ENCODE data around the gene SFI1.

Gene SFI1

GRCh38 chr22:31618057-31618456 is 121.7 kb downstream of the SFI1 start:
- no peak overlapping the region for H3K4me3 ChIP-seq (replicated peaks; ENCODE audit: low read depth, low read length)
- no peak for TF ChIP-seq CTCF (IDR thresholded peaks at IDR 0.05; ENCODE audit: low read length, missing control alignments)
- DNase-seq (ENCODE audit: low read depth): no peak

GRCh38 chr22:31618471-31619176 is 122.3 kb downstream of the SFI1 start:
- no peak overlapping the region for H3K4me3 ChIP-seq (replicated peaks; ENCODE audit: low read depth, low read length)
- DNase-seq (ENCODE audit: low read depth): no peak
- no peak for TF ChIP-seq CTCF (IDR thresholded peaks at IDR 0.05; ENCODE audit: low read length, missing control alignments)

GRCh38 chr22:31619611-31620300 is 123.4 kb downstream of the SFI1 start:
- no peak for DNase-seq (ENCODE audit: low read depth)
- TF ChIP-seq CTCF (IDR thresholded peaks at IDR 0.05; ENCODE audit: low read length, missing control alignments): no peak
- H3K4me3 ChIP-seq (replicated peaks; ENCODE audit: low read depth, low read length): no peak overlapping the region

- DNase-seq (ENCODE audit: low read depth): no peak
- H3K4me3 ChIP-seq (replicated peaks; ENCODE audit: low read depth, low read length): no peak overlapping the region
- no peak for TF ChIP-seq CTCF (IDR thresholded peaks at IDR 0.05; ENCODE audit: low read length, missing control alignments)
Observed at GRCh38 chr22:31620756-31621480, 124.6 kb downstream of the SFI1 start.

- TF ChIP-seq CTCF (IDR thresholded peaks at IDR 0.05; ENCODE audit: low read length, missing control alignments): no peak
- no peak for DNase-seq (ENCODE audit: low read depth)
Observed at GRCh38 chr22:31621507-31622124, 125.3 kb downstream of the SFI1 start.

GRCh38 chr22:31622980-31623379 is 126.6 kb downstream of the SFI1 start:
- DNase-seq (ENCODE audit: low read depth): no peak
- no peak overlapping the region for H3K4me3 ChIP-seq (replicated peaks; ENCODE audit: low read depth, low read length)
- no peak for TF ChIP-seq CTCF (IDR thresholded peaks at IDR 0.05; ENCODE audit: low read length, missing control alignments)

More at GRCh38 chr22:31621507-31622124, 125.3 kb downstream of the SFI1 start:
- no peak overlapping the region for H3K4me3 ChIP-seq (replicated peaks; ENCODE audit: low read depth, low read length)
